K562 (cell line): ENCODE results near the gene APOC1. TPM values are rescaled to one million over a fixed set of nuclear protein-coding genes. Genes with fewer than 3 reads are reported as not detected.
"Not testable (repeated sequence)": the region's sequence is repeated elsewhere in the genome, so short reads cannot be mapped to it uniquely, and the experiment has no call there.

Experiments used
- CEBPG ChIP-seq, 3 experiments: fragments of 200-800 bp in 1 of 3; sonication (Bioruptor generic) in 1 of 3; sonication (generic) in 1 of 3; formaldehyde crosslinking in 1 of 3; IDR thresholded peaks in 2 of 3; conservative IDR thresholded peaks in 1 of 3; 2 replicates each; pipeline versions ENCODE4 v1.6.1 to v1.8.0; 2016 to 2022; ENCODE audit warnings: missing compliant biosample characterization in 2 of 3, missing genetic modification characterization in 2 of 3, mild to moderate bottlenecking in 1 of 3, missing genetic modification reagents in 1 of 3
- EGR1 ChIP-seq: fragments of 450-650 bp; conservative IDR thresholded peaks from 2 replicates; pipeline ENCODE4 v1.6.1; 2017; ENCODE audit warnings: mild to moderate bottlenecking
- EP400 ChIP-seq: fragments of 450-650 bp; IDR thresholded peaks from 2 replicates; pipeline ENCODE4 v1.6.1; 2017; ENCODE audit warnings: antibody characterized with exemption, mild to moderate bottlenecking, moderate library complexity
- FOXK2 ChIP-seq, 2 experiments: fragments of 450-650 bp; IDR thresholded peaks in 1 of 2; conservative IDR thresholded peaks in 1 of 2; 2 replicates each; pipeline ENCODE4 v1.6.1; 2016; ENCODE audit warnings: low read depth in 2 of 2, mild to moderate bottlenecking in 1 of 2
- JUND ChIP-seq, 2 experiments: IDR thresholded peaks; 2 replicates in 1 of 2; 3 replicates in 1 of 2; pipeline ENCODE4 v1.6.1; 2011; ENCODE audit warnings: borderline replicate concordance in 2 of 2, low read depth in 2 of 2, low read length in 2 of 2, improper control_type of control experiment in 1 of 2, missing biosample characterization in 1 of 2, missing genetic modification characterization in 1 of 2, missing genetic modification reagents in 1 of 2
- KHSRP ChIP-seq: fragments of 450-650 bp; IDR thresholded peaks from 2 replicates; pipeline ENCODE4 v1.6.1; 2017
- L3MBTL2 ChIP-seq: fragments of 450-650 bp; IDR thresholded peaks from 2 replicates; pipeline ENCODE4 v1.6.1; 2016; ENCODE audit warnings: mild to moderate bottlenecking, moderate library complexity
- MTA1 ChIP-seq: fragments of 450-650 bp; IDR thresholded peaks from 2 replicates; pipeline ENCODE4 v1.6.1; 2017; ENCODE audit warnings: borderline replicate concordance
- MYC ChIP-seq, 2 experiments: fragments of 250-450 bp in 1 of 2; sonication (Bioruptor Pico) in 1 of 2; IDR thresholded peaks; 2 replicates each; pipeline versions ENCODE4 v1.5.1 to v1.6.1; 2012 to 2021; ENCODE audit warnings: low read depth in 2 of 2, borderline replicate concordance in 1 of 2, improper control_type of control experiment in 1 of 2, low read length in 1 of 2, mild to moderate bottlenecking in 1 of 2, moderate library complexity in 1 of 2
- POLR2A ChIP-seq: fragments of 450-650 bp; conservative IDR thresholded peaks from 2 replicates; pipeline ENCODE4 v1.6.1; 2016
- POLR2G ChIP-seq: fragments of 200-400 bp; formaldehyde crosslinking; IDR thresholded peaks from 2 replicates; pipeline ENCODE4 v1.6.1; 2017; ENCODE audit warnings: low read depth, mild to moderate bottlenecking, antibody characterized with exemption, low read length, moderate library complexity
- RBFOX2 ChIP-seq: fragments of 200-400 bp; formaldehyde crosslinking; IDR thresholded peaks from 2 replicates; pipeline ENCODE4 v1.6.1; 2017; ENCODE audit warnings: low read depth, mild to moderate bottlenecking, low read length, moderate library complexity
- RFX5 ChIP-seq: IDR thresholded peaks from 2 replicates; pipeline ENCODE4 v1.6.1; 2011; ENCODE audit warnings: low read depth, mild to moderate bottlenecking, improper control_type of control experiment, low read length
- ZBTB7A ChIP-seq: IDR thresholded peaks from 2 replicates; pipeline ENCODE4 v1.6.1; 2011; ENCODE audit warnings: low read depth, mild to moderate bottlenecking, low read length, moderate library complexity, borderline replicate concordance; ENCODE audit not compliant: control insufficient read depth
- ZNF12 ChIP-seq: sonication (generic); formaldehyde crosslinking; IDR thresholded peaks from 2 replicates; pipeline ENCODE4 v1.4.0; 2020; ENCODE audit warnings: mild to moderate bottlenecking, missing genetic modification reagents
- ZSCAN29 ChIP-seq: fragments of 450-650 bp; IDR thresholded peaks from 2 replicates; pipeline ENCODE4 v1.6.1; 2017
- polyA plus RNA-seq, 8 experiments: library from polyadenylated mRNA; depleted of rRNA in 4 of 8; stranded (reverse) in 5 of 8; unstranded in 3 of 8; fragments of >200 nt; fragmentation: Nextera tagmentation in 2 of 8; fragmentation: Illumina TruSeq in 1 of 8; extraction: Ambion mirVana in 2 of 8; extraction: Trizol in 1 of 8; gene quantifications; 2 replicates each; pipeline versions ENCODE4 v1.2.1 to v1.2.3, GENCODE V29; 2011 to 2014; ENCODE audit warnings: inconsistent platforms in 1 of 8, missing spikeins in 1 of 8
- total RNA-seq, 7 experiments: library from RNA; depleted of rRNA in 6 of 7; stranded (reverse); fragments of >200 nt in 6 of 7; fragmentation: Illumina TruSeq in 2 of 7; extraction: Trizol in 2 of 7; gene quantifications; 2 replicates each; pipeline versions ENCODE4 v1.2.1 to v1.2.3, GENCODE V29; 2011 to 2021; ENCODE audit warnings: low replicate concordance in 1 of 7
- TF ChIP-seq, protein P1 (sequence below): IDR thresholded peaks from 2 replicates; pipeline ENCODE4 v1.6.1; 2014; ENCODE audit warnings: antibody characterized with exemption
- TF ChIP-seq, protein P2 (sequence below): sonication (generic); formaldehyde crosslinking; IDR thresholded peaks from 2 replicates; pipeline ENCODE4 v1.8.0; 2023; ENCODE audit warnings: mild to moderate bottlenecking, missing genetic modification reagents
- TF ChIP-seq, protein P3 (sequence below), 2 experiments: fragments of 450-650 bp; conservative IDR thresholded peaks; 2 replicates each; pipeline ENCODE4 v1.6.1; 2017; ENCODE audit warnings: mild to moderate bottlenecking in 2 of 2, moderate library complexity in 2 of 2

The APOC1 gene
- total and polyA plus RNA-seq, 9 of the 15 experiments (the other 6 are each of a cell fraction or from before 2014, with no cell fraction given), result 115 to 408 (median 220) TPM

DNA sequence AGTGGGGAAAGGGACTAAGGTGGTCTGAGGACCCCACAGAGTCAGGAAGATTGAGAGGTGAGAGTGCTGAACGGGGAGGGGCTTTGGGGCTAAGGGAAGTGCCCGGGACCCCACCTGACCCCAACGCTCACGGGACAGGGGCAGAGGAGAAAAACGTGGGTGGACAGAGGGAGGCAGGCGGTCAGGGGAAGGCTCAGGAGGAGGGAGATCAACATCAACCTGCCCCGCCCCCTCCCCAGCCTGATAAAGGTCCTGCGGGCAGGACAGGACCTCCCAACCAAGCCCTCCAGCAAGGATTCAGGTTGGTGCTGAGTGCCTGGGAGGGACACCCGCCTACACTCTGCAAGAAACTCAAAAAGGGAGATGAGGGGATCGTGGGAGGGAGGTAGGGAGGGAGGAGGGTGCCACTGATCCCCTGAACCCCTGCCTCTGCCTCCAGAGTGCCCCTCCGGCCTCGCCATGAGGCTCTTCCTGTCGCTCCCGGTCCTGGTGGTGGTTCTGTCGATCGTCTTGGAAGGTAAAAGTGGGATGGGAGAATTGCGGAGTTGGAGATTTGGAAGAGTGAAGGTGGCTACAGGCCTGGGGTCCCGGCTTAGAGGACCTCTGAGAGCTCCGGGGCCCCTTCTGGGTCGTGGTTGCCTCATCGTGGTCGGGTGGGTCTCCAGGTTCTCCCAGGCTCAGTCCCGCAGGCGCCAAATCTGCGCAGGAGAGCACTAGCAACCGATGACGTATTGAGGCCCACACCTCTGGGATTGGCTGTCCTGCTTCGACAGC, at the start of gene APOC1 (continued):
- TF ChIP-seq ZSCAN29 (0 out of 2 replicates have a peak, but pooled peaks have one; percentile 26), RBFOX2 (peak; percentile 80), JUND (IDR thresholded peaks at IDR 0.05; ENCODE audit: borderline replicate concordance, low read depth, low read length) (peak; percentile 16; the same call in 1 of the 2 replicates), EGR1 (peak; percentile 94), KHSRP (peak; percentile 73), RFX5 (peak; percentile 96), POLR2G (peak; percentile 73), POLR2A (peak; percentile 83), CEBPG (CRISPR knock-in tag; IDR thresholded peaks at IDR 0.05) (peak; percentile 66), CEBPG (tag; conservative IDR thresholded peaks at IDR 0.05 in 1 of 2, IDR thresholded peaks at IDR 0.05 in 1 of 2) (peak in 1 of 2 experiments; percentile 24; a peak in 1 of 4 replicates), MTA1 (peak; percentile 65; the same call in 1 of the 2 replicates), MYC (IDR thresholded peaks at IDR 0.05; ENCODE audit: low read depth, low read length) (peak; percentile 83), FOXK2 (conservative IDR thresholded peaks at IDR 0.05 in 1 of 2, IDR thresholded peaks at IDR 0.05 in 1 of 2; ENCODE audit: low read depth in 2 of 2) (peak; percentile 36 to 49; a peak in 2 of 4 replicates), EP400 (peak; percentile 86), ZBTB7A (peak; percentile 80; the same call in 1 of the 2 replicates), L3MBTL2 (peak; percentile 67), ZNF12 (CRISPR knock-in tag) (0 out of 2 replicates have a peak, but pooled peaks have one; percentile 51)
- TF ChIP-seq JUND (tag; IDR thresholded peaks at IDR 0.05; ENCODE audit: borderline replicate concordance, low read depth, low read length); MYC (CRISPR knock-in tag; IDR thresholded peaks at IDR 0.05; ENCODE audit: borderline replicate concordance, low read depth): not testable (repeated sequence)
- TF ChIP-seq, protein P1, sequence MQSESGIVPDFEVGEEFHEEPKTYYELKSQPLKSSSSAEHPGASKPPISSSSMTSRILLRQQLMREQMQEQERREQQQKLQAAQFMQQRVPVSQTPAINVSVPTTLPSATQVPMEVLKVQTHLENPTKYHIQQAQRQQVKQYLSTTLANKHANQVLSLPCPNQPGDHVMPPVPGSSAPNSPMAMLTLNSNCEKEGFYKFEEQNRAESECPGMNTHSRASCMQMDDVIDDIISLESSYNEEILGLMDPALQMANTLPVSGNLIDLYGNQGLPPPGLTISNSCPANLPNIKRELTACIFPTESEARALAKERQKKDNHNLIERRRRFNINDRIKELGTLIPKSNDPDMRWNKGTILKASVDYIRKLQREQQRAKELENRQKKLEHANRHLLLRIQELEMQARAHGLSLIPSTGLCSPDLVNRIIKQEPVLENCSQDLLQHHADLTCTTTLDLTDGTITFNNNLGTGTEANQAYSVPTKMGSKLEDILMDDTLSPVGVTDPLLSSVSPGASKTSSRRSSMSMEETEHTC, result peak; percentile 14; the same call in 1 of the 2 replicates
- TF ChIP-seq, protein P2, sequence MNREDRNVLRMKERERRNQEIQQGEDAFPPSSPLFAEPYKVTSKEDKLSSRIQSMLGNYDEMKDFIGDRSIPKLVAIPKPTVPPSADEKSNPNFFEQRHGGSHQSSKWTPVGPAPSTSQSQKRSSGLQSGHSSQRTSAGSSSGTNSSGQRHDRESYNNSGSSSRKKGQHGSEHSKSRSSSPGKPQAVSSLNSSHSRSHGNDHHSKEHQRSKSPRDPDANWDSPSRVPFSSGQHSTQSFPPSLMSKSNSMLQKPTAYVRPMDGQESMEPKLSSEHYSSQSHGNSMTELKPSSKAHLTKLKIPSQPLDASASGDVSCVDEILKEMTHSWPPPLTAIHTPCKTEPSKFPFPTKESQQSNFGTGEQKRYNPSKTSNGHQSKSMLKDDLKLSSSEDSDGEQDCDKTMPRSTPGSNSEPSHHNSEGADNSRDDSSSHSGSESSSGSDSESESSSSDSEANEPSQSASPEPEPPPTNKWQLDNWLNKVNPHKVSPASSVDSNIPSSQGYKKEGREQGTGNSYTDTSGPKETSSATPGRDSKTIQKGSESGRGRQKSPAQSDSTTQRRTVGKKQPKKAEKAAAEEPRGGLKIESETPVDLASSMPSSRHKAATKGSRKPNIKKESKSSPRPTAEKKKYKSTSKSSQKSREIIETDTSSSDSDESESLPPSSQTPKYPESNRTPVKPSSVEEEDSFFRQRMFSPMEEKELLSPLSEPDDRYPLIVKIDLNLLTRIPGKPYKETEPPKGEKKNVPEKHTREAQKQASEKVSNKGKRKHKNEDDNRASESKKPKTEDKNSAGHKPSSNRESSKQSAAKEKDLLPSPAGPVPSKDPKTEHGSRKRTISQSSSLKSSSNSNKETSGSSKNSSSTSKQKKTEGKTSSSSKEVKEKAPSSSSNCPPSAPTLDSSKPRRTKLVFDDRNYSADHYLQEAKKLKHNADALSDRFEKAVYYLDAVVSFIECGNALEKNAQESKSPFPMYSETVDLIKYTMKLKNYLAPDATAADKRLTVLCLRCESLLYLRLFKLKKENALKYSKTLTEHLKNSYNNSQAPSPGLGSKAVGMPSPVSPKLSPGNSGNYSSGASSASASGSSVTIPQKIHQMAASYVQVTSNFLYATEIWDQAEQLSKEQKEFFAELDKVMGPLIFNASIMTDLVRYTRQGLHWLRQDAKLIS (CRISPR knock-in tag), result peak; percentile 28; the same call in 1 of the 2 replicates
- TF ChIP-seq, protein P3, sequence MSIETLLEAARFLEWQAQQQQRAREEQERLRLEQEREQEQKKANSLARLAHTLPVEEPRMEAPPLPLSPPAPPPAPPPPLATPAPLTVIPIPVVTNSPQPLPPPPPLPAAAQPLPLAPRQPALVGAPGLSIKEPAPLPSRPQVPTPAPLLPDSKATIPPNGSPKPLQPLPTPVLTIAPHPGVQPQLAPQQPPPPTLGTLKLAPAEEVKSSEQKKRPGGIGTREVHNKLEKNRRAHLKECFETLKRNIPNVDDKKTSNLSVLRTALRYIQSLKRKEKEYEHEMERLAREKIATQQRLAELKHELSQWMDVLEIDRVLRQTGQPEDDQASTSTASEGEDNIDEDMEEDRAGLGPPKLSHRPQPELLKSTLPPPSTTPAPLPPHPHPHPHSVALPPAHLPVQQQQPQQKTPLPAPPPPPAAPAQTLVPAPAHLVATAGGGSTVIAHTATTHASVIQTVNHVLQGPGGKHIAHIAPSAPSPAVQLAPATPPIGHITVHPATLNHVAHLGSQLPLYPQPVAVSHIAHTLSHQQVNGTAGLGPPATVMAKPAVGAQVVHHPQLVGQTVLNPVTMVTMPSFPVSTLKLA (conservative IDR thresholded peaks at IDR 0.05), result peak; percentile 20 to 50
